Measurements from ENCODE around the gene UBE2V1. TPM values are rescaled to one million over a fixed set of nuclear protein-coding genes. Genes with fewer than 3 reads are reported as not detected.
A peak's percentile ranks its signal among the peaks of the same experiment; 100 is the strongest.

UBE2V1 gene
- polyA plus RNA-seq, 3 donors, result 62.2 to 95.5 (median 71.1) TPM

DNA sequence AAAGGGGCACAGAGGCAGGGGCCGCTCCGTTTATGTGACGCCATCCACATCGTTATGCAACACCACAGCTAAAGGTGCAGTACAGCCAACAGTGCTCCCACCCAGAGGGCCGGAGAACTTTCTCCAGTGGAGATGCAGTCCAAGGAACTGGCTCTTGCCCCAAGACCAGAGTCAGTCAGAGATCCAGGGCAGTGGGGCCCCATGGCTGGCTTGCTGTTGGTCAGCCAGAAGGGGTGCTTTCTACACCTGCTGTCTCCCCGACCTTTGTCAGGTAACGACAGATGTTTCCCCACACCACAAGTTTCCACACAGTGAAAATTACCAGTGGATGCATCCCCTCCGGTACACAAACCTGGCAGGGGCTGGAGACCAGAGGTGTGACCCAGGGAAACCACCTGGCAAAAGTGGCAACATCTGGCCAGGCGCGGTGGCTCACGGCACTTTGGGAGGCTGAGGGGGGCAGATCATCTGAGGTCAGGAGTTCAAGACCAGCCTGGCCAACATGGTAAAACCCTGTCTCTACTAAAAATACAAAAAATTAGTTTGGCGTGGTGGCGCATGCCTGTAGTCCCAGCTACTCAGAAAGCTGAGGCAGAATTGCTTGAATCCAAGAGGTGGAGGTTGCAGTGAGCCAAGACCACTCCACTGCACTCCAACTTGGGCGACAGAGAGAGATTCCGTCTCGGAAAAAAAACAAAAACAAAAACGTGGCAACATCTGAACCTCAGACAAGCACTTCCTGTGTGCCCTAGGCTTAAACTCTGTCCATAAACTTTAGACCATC lies 34.9 kb downstream of the UBE2V1 start:
- no peaks in the 10 kb centered on the region for H3K9me3 ChIP-seq (replicated peaks in 1 of 2; ENCODE audit: control insufficient read depth in 1 of 2, insufficient read depth in 1 of 2, low read length in 2 of 2)
- H4K20me1 ChIP-seq (ENCODE audit: insufficient read depth, low read length), result no peaks in the 10 kb centered on the region
- peaks cover 11 to 20% of the 10 kb centered on the region in 2 donors for H3K36me3 ChIP-seq (replicated peaks in 1 of 2; ENCODE audit: control insufficient read depth in 1 of 2, insufficient read depth in 2 of 2, low read length in 2 of 2)
- no peak overlapping the region for H3K4me3 ChIP-seq (replicated peaks in 1 of 3; ENCODE audit: low read depth in 2 of 3, low read length in 3 of 3)
- peaks cover 17 to 19% of the 10 kb centered on the region in 2 donors for H3K36me3 Mint-ChIP-seq
- H2AFZ ChIP-seq (ENCODE audit: insufficient read depth, low read depth, low read length, poor library complexity, severe bottlenecking), result no peak overlapping the region
- peaks cover 1 to 14% (median 4%) of the 10 kb centered on the region in 3 donors for H3K27me3 Mint-ChIP-seq (ENCODE audit: low read depth in 3 of 3)
- TF ChIP-seq, protein P1, sequence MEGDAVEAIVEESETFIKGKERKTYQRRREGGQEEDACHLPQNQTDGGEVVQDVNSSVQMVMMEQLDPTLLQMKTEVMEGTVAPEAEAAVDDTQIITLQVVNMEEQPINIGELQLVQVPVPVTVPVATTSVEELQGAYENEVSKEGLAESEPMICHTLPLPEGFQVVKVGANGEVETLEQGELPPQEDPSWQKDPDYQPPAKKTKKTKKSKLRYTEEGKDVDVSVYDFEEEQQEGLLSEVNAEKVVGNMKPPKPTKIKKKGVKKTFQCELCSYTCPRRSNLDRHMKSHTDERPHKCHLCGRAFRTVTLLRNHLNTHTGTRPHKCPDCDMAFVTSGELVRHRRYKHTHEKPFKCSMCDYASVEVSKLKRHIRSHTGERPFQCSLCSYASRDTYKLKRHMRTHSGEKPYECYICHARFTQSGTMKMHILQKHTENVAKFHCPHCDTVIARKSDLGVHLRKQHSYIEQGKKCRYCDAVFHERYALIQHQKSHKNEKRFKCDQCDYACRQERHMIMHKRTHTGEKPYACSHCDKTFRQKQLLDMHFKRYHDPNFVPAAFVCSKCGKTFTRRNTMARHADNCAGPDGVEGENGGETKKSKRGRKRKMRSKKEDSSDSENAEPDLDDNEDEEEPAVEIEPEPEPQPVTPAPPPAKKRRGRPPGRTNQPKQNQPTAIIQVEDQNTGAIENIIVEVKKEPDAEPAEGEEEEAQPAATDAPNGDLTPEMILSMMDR (IDR thresholded peaks at IDR 0.05), result no peak
- no peaks in the 10 kb centered on the region for H3K4me1 ChIP-seq (ENCODE audit: control insufficient read depth in 1 of 2, insufficient read depth in 2 of 2, low read length in 2 of 2)
- H3K79me2 ChIP-seq (ENCODE audit: insufficient read depth, low read length), result no peaks in the 10 kb centered on the region
- H3K9me3 Mint-ChIP-seq, result no peaks in the 10 kb centered on the region
- no peak for DNase-seq
- no peak overlapping the region for H3K4me3 Mint-ChIP-seq
- H3K27ac Mint-ChIP-seq, result peak overlapping the region in 1 of 7 donors; percentile 24
- no peaks in the 10 kb centered on the region for H3K4me1 Mint-ChIP-seq
- intact Hi-C loops (cut with micrococcal nuclease), result no loop called here
- no peak overlapping the region for H3K4me2 ChIP-seq (replicated peaks; ENCODE audit: extremely low read depth, low read length, poor library complexity, severe bottlenecking)
- 58% methylated on average over 15 of the region's 17 CpGs for WGBS (ENCODE audit: insufficient coverage)
- no peak overlapping the region for H3K27ac ChIP-seq (ENCODE audit: low read depth in 1 of 2, low read length in 2 of 2)
- H3K9ac ChIP-seq (ENCODE audit: insufficient read depth, low read length, poor library complexity, severe bottlenecking), result no peak overlapping the region
- H3K27me3 ChIP-seq (ENCODE audit: control insufficient read depth in 2 of 2, insufficient read depth in 2 of 2, low read length in 2 of 2), result no peaks in the 10 kb centered on the region

DNA sequence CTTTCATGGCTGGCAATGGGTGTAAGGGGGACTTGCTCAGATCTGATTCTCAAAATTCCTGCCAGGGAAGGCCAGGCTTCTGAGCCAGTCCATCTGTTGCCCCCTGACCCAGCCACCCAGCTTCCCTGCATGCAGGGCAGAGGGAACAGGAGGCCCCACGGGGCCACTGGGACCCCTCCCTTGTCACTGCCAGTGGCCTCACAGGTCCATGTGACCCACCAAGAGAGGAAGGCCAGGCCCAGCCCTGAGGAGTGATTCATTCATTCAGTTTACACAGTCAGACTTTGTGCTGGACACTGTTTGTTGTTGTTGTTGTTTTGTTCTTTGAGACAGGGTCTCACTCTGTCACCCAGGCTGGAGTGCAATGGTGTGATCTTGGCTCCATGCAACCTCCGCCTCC lies 39.5 kb downstream of the UBE2V1 start:
- H3K27me3 Mint-ChIP-seq (ENCODE audit: low read depth in 3 of 3), result peaks cover 1 to 11% (median 6%) of the 10 kb centered on the region in 3 donors
- H3K4me3 Mint-ChIP-seq, result no peak overlapping the region
- H3K27me3 ChIP-seq (ENCODE audit: control insufficient read depth in 2 of 2, insufficient read depth in 2 of 2, low read length in 2 of 2), result no peaks in the 10 kb centered on the region
- DNase-seq, result no peak
- no peaks in the 10 kb centered on the region for H3K9me3 Mint-ChIP-seq
- no peaks in the 10 kb centered on the region for H3K79me2 ChIP-seq (ENCODE audit: insufficient read depth, low read length)
- WGBS (ENCODE audit: insufficient coverage), result 100% methylated on average over 1 of the region's 2 CpGs
- peaks cover 9 to 10% of the 10 kb centered on the region in 2 donors for H3K4me1 ChIP-seq (ENCODE audit: control insufficient read depth in 1 of 2, insufficient read depth in 2 of 2, low read length in 2 of 2)
- H3K27ac Mint-ChIP-seq, result peak overlapping the region in 1 of 7 donors; percentile 75
- H3K4me2 ChIP-seq (replicated peaks; ENCODE audit: extremely low read depth, low read length, poor library complexity, severe bottlenecking), result no peak overlapping the region
- H4K20me1 ChIP-seq (ENCODE audit: insufficient read depth, low read length), result no peaks in the 10 kb centered on the region
- no peak overlapping the region for H3K9ac ChIP-seq (ENCODE audit: insufficient read depth, low read length, poor library complexity, severe bottlenecking)
- H3K9me3 ChIP-seq (replicated peaks in 1 of 2; ENCODE audit: control insufficient read depth in 1 of 2, insufficient read depth in 1 of 2, low read length in 2 of 2), result no peaks in the 10 kb centered on the region
- no peak overlapping the region for H3K27ac ChIP-seq (ENCODE audit: low read depth in 1 of 2, low read length in 2 of 2)
- H3K4me3 ChIP-seq (replicated peaks in 1 of 3; ENCODE audit: low read depth in 2 of 3, low read length in 3 of 3), result no peak overlapping the region
- peaks cover 4% of the 10 kb centered on the region for H3K4me1 Mint-ChIP-seq
- TF ChIP-seq, protein P1 (IDR thresholded peaks at IDR 0.05), result no peak
- intact Hi-C loops (cut with micrococcal nuclease), result no loop called here
- no peaks in the 10 kb centered on the region for H3K36me3 Mint-ChIP-seq
- H3K36me3 ChIP-seq (replicated peaks in 1 of 2; ENCODE audit: control insufficient read depth in 1 of 2, insufficient read depth in 2 of 2, low read length in 2 of 2), result no peaks in the 10 kb centered on the region
- no peak overlapping the region for H2AFZ ChIP-seq (ENCODE audit: insufficient read depth, low read depth, low read length, poor library complexity, severe bottlenecking)
